Keratinocyte (primary cell): ENCODE results near the gene GTF2H3.

ENCODE experiments used
- CTCF ChIP-seq, 3 experiments: IDR thresholded peaks in 1 of 3; conservative IDR thresholded peaks in 1 of 3; optimal IDR thresholded peaks in 1 of 3; 2 replicates in 2 of 3; 3 replicates in 1 of 3; pipeline versions ENCODE3 to v1.5.1; 2011; ENCODE audit warnings: low read length in 3 of 3, mild to moderate bottlenecking in 3 of 3, moderate library complexity in 2 of 3, control low read depth in 1 of 3, inconsistent platforms in 1 of 3; ENCODE audit not compliant: insufficient read depth in 2 of 3; ENCODE audit errors: extremely low read depth in 1 of 3
- EZH2 ChIP-seq: IDR thresholded peaks from one replicate; pipeline ENCODE4 v1.6.1; 2012; ENCODE audit warnings: inconsistent platforms, mild to moderate bottlenecking, low read length, moderate library complexity

DNA sequence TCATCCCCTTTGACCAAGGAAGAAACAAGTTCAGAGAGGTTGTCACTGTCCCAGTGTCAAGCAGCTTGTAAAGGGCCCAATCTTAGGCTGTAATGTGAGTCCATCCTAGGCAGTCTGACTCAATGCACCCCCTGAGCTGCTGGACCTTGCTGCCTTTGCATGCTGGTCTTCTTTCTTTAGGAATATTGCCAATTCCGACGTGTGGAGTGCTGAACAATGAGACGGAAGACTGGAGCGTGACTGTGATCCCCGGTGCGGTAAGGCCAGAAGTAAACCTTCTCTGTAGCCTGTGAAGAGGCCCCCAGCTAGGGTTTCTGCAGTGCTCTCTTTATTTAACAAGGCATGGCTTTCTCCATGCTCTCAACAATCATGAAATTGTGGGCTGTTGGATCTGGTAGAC, 38.2 kb downstream of the GTF2H3 start:
- TF ChIP-seq CTCF (optimal IDR thresholded peaks at IDR 0.05 in 1 of 3, IDR thresholded peaks at IDR 0.05 in 1 of 3, conservative IDR thresholded peaks at IDR 0.05 in 1 of 3; ENCODE audit: extremely low read depth in 1 of 3, insufficient read depth in 2 of 3, low read length in 3 of 3) (no peak), EZH2 (no peak)
